Measurements from ENCODE around the gene TRAF3IP3. TPM values are rescaled to one million over a fixed set of nuclear protein-coding genes. Genes with fewer than 3 reads are reported as not detected.

Gene TRAF3IP3
- total and polyA plus RNA-seq, 2 donors from 2014 or later = 3.6 to 16.4 TPM

- Histone ChIP-seq H3K27me3 (ENCODE audit: control insufficient read depth, insufficient read depth, low read length) (no peaks in the 10 kb centered on the region), H3K36me3 (ENCODE audit: control insufficient read depth in 2 of 3, insufficient read depth in 3 of 3, low read length in 3 of 3) (no peaks in the 10 kb centered on the region), H3K4me3 (ENCODE audit: low read length in 3 of 3) (no peak overlapping the region), H3K9ac (ENCODE audit: low read length in 3 of 3) (no peak overlapping the region), H3K4me1 (ENCODE audit: control insufficient read depth in 2 of 3, insufficient read depth in 2 of 3, low read depth in 1 of 3, low read length in 3 of 3) (no peaks in the 10 kb centered on the region), H3K9me3 (ENCODE audit: control insufficient read depth in 2 of 3, insufficient read depth in 1 of 3, low read length in 3 of 3) (no peaks in the 10 kb centered on the region), H3K27ac (ENCODE audit: low read depth in 2 of 2, low read length in 2 of 2) (no peak overlapping the region)
- FAIRE-seq = no peak
- intact Hi-C loops (cut with DNase I) = no loop called here
- DNase-seq = no peak
- TF ChIP-seq CTCF (IDR thresholded peaks at IDR 0.05; ENCODE audit: borderline replicate concordance, extremely low read depth, insufficient read depth) = no peak
Measured at GRCh38 chr1:209732725-209733124, 23.1 kb upstream of the TRAF3IP3 start.

GRCh38 chr1:209733409-209734192 lies 22.3 kb upstream of the TRAF3IP3 start:
- no peaks in the 10 kb centered on the region for H3K36me3 ChIP-seq (ENCODE audit: control insufficient read depth in 2 of 3, insufficient read depth in 3 of 3, low read length in 3 of 3)
- intact Hi-C loops (cut with DNase I) = no loop called here
- H3K4me1 ChIP-seq (ENCODE audit: control insufficient read depth in 2 of 3, insufficient read depth in 2 of 3, low read depth in 1 of 3, low read length in 3 of 3) = no peaks in the 10 kb centered on the region
- DNase-seq = no peak
- H3K4me3 ChIP-seq (ENCODE audit: low read length in 3 of 3) = no peak overlapping the region
- H3K27me3 ChIP-seq (ENCODE audit: control insufficient read depth, insufficient read depth, low read length) = no peaks in the 10 kb centered on the region
- no peak overlapping the region for H3K27ac ChIP-seq (ENCODE audit: low read depth in 2 of 2, low read length in 2 of 2)
- TF ChIP-seq CTCF (IDR thresholded peaks at IDR 0.05; ENCODE audit: borderline replicate concordance, extremely low read depth, insufficient read depth) = no peak
- no peak overlapping the region for H3K9ac ChIP-seq (ENCODE audit: low read length in 3 of 3)
- no peaks in the 10 kb centered on the region for H3K9me3 ChIP-seq (ENCODE audit: control insufficient read depth in 2 of 3, insufficient read depth in 1 of 3, low read length in 3 of 3)
- no peak for FAIRE-seq

GRCh38 chr1:209736490-209737117 lies 19.2 kb upstream of the TRAF3IP3 start:
- FAIRE-seq (no peak), DNase-seq (no peak)
- intact Hi-C loops (cut with DNase I) = no loop called here

More at GRCh38 chr1:209736490-209737117, 19.2 kb upstream of the TRAF3IP3 start:
- Histone ChIP-seq H3K4me1 (ENCODE audit: control insufficient read depth in 2 of 3, insufficient read depth in 2 of 3, low read depth in 1 of 3, low read length in 3 of 3) (peaks cover 0 to 4% (median 0%) of the 10 kb centered on the region in 3 donors), H3K27ac (ENCODE audit: low read depth in 2 of 2, low read length in 2 of 2) (no peak overlapping the region), H3K9ac (ENCODE audit: low read length in 3 of 3) (no peak overlapping the region), H3K27me3 (ENCODE audit: control insufficient read depth, insufficient read depth, low read length) (no peaks in the 10 kb centered on the region), H3K36me3 (ENCODE audit: control insufficient read depth in 2 of 3, insufficient read depth in 3 of 3, low read length in 3 of 3) (no peaks in the 10 kb centered on the region), H3K9me3 (ENCODE audit: control insufficient read depth in 2 of 3, insufficient read depth in 1 of 3, low read length in 3 of 3) (no peaks in the 10 kb centered on the region), H3K4me3 (ENCODE audit: low read length in 3 of 3) (no peak overlapping the region)
- no peak for TF ChIP-seq CTCF (IDR thresholded peaks at IDR 0.05; ENCODE audit: borderline replicate concordance, extremely low read depth, insufficient read depth)
